RWPE1 (cell line): ENCODE data around the gene METTL23.
A peak's percentile ranks its signal among the peaks of the same experiment; 100 is the strongest.

ENCODE experiments used
- CTCF ChIA-PET: fragments of 350-600 bp; sonication (Branson Sonifier 250); formaldehyde crosslinking; extraction: SDS; loops from one replicate; lab custom pipeline; 2021; lab: Yijun Ruan, JAX
- POLR2A ChIA-PET: fragments of 400-600 bp; formaldehyde crosslinking; extraction: SDS; loops from one replicate; lab custom pipeline; 2020; ENCODE audit warnings: antibody characterized with exemption; ENCODE audit not compliant: low non-redundant PET; lab: Yijun Ruan, JAX
- DNase-seq: peaks from one replicate; pipeline ENCODE4 v3.0.0; 2012; ENCODE audit warnings: low spot score
- H3K27ac ChIP-seq: fragments of 450-650 bp; 2 replicates; pipeline ENCODE4 v1.5.1; 2017
- TF ChIP-seq, protein P1 (sequence below): fragments of 450-650 bp; conservative IDR thresholded peaks from 2 replicates; pipeline ENCODE4 v1.5.1; 2017; ENCODE audit warnings: low read depth, mild to moderate bottlenecking

Gene METTL23

DNA sequence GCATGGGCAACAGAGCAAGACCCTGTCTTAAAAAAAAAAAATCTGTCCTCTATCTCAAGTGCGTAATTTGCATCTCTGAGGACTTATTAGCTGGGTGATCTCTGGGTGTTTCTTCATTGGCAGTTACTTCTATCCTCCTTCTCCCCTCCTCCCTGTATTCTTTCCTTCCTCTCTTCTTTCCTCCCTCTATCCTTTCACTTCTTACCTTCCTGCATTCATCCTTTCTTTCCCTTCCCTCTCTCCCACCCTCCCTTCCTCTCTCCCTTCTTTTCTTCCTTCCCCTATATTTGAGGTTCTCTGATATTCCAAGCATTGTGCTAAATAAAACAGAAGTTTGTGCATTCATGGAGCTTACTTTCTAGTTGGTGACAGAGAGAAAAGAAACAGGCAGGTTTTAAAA, 22.0 kb downstream of the METTL23 start:
- CTCF ChIA-PET = no interaction called here
- no peak overlapping the region for H3K27ac ChIP-seq
- POLR2A ChIA-PET = no interaction called here
- DNase-seq = no peak
- TF ChIP-seq, protein P1, sequence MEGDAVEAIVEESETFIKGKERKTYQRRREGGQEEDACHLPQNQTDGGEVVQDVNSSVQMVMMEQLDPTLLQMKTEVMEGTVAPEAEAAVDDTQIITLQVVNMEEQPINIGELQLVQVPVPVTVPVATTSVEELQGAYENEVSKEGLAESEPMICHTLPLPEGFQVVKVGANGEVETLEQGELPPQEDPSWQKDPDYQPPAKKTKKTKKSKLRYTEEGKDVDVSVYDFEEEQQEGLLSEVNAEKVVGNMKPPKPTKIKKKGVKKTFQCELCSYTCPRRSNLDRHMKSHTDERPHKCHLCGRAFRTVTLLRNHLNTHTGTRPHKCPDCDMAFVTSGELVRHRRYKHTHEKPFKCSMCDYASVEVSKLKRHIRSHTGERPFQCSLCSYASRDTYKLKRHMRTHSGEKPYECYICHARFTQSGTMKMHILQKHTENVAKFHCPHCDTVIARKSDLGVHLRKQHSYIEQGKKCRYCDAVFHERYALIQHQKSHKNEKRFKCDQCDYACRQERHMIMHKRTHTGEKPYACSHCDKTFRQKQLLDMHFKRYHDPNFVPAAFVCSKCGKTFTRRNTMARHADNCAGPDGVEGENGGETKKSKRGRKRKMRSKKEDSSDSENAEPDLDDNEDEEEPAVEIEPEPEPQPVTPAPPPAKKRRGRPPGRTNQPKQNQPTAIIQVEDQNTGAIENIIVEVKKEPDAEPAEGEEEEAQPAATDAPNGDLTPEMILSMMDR = no peak

DNA sequence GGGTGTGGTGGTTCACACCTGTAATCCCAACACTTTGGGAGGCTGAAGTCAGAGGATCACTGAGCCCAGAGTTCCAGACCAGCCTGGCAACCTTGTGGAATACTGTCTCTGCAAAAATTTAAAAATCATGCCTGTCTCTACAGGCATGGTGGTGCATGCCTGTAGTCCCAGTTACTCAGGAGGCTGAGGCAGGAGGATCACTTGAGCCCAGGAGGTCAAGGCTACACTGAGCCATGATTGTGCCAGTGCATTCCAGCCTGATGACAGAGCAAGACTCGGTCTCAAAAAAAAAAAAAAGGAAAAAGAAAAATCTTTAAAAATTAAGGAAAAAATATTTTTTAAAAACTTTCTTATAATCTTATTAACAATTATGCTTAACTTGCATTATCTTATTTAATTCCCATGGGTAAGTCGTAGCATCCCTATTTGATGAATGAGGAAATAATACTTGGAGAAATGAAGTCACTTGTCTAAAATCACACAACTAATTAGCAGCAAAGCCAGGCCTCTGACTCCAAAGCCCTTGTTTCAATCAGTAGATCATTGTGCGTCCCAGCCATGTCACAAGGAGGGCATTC, 24.9 kb downstream of the METTL23 start:
- CTCF ChIA-PET = no interaction called here
- POLR2A ChIA-PET = no interaction called here

DNA sequence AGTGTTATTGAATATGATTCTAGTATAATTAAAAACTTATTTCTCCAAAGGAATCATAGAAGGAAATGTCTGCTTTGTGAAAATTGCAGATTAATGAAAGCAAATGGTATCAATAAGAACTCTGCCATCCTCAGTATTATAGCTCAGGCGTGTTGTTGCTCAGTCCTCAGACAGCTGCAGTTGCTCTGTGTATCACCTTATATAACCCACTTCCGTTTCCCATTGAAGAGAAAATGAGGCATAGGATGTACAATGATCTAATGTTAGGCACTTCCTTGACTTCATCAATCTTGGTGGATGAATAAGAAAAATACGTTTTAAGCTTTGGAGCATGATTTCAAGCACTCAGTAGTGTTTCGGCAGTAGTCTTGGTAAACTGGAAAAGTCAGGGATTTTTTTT, 25.4 kb downstream of the METTL23 start:
- TF ChIP-seq, protein P1 = no peak
- no peak for DNase-seq
- ChIA-PET CTCF (no interaction called here), POLR2A (no interaction called here)
- H3K27ac ChIP-seq = no peak overlapping the region

More for the DNA sequence above, 24.9 kb downstream of the METTL23 start:
- DNase-seq = no peak
- TF ChIP-seq, protein P1 = no peak
- H3K27ac ChIP-seq = no peak overlapping the region

DNA sequence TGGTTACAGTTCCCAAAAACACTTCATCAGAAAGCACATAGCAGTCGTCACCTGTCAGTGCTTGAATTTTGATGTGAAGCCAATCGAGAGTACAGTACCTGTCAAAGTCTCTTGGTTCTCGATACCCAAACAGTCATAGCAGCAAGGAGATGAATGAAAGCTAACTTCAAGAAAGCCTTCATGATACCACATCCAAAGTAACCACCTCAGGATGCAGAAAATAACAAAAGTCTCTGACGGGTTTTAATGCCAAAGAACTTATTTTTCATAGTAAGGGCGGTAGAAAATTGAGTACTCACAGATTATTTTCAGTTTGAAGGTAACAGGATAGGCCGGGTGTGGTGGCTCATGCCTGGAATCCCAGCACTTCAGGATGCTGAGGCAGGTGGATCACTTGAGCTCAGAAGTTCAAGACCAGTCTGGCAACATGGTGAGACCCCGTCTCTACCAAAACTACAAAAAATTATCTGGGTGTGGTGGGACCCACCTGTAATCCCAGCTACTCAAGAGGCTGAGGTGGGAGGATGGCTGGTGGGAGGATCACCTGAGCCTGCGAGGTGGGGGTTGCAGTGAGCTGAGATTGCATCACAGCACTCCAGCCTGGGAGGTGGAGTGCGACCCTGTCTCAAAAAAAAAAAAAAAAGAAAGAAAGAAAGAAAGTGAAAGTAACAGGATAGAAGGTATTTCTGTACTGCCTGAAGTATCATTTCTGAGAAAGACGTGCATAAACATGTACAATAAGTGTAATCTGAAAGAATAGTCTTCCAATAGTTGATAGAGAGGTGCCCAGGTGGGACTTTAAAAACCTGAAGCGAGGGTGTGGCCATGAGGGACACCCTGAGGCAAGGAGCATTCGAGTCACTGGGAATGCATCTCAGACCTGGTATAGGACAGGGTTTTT, 26.7 kb downstream of the METTL23 start:
- TF ChIP-seq, protein P1 = no peak
- ChIA-PET POLR2A (no interaction called here), CTCF (interaction anchor here (0.6 kb wide), 2 partner anchors 10 to 368 kb away, joined by 3 to 4 read pairs; no protein-coding TSS in a partner anchor)
- H3K27ac ChIP-seq = peak overlapping the region; percentile 56
- no peak for DNase-seq

DNA sequence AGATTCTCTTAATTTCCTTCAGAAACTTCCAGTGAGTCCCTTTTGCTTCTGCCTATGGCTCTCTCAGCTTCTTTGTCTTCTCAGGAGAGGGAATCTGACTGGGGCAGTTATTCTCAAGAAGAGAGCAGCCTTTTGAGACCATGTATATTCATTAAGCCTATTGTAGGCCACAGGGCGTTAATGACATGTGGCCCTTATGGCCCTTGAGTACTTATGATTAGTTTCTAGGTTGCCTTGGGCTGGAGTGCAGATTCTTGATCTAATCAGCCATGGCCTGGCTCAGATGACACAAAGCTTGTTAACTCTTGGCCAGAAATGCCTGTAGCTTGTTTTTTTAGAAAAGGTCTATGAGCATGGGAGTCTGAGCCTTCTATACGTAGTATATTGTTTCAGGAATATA, 28.6 kb downstream of the METTL23 start:
- ChIA-PET POLR2A (no interaction called here), CTCF (no interaction called here)
- H3K27ac ChIP-seq = no peak overlapping the region
- no peak for DNase-seq
- TF ChIP-seq, protein P1 = no peak

DNA sequence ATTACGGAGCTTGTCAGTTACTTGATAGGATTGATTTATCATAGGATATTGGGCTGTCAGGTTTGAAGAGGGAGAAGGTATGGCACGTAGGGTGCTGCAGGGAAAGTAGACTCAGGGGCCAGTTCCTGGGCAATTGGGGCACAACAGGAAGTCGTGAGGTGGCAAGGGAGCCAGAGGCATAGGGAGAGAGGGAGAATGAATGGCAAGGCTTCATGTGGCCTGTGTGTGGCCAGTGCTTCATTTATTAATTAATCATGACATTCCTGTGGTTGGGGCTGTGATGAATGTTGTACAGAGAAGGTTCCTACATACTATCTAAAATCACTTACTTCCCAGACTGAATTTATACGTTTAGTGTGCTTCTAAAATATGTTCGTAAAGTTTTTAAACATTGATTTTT, 30.6 kb downstream of the METTL23 start:
- H3K27ac ChIP-seq = no peak overlapping the region
- TF ChIP-seq, protein P1 = no peak
- no peak for DNase-seq
- ChIA-PET POLR2A (no interaction called here), CTCF (no interaction called here)
